ENCODE data around the gene HIPK2.

The HIPK2 gene

GRCh38 chr7:139706837-139707236 is 71.0 kb downstream of the HIPK2 start:
- ATAC-seq, result no peak
- TF ChIP-seq ARNTL (CRISPR knock-in tag; IDR thresholded peaks at IDR 0.05; ENCODE audit: borderline replicate concordance, low read depth) (no peak), GLIS3 (CRISPR knock-in tag; IDR thresholded peaks at IDR 0.05) (no peak), BACH2 (CRISPR knock-in tag; IDR thresholded peaks at IDR 0.05; ENCODE audit: borderline replicate concordance) (no peak), ESRRG (CRISPR knock-in tag; IDR thresholded peaks at IDR 0.05) (no peak), TCF4 (CRISPR knock-in tag; IDR thresholded peaks at IDR 0.05; ENCODE audit: borderline replicate concordance) (no peak), SNAI2 (CRISPR knock-in tag; IDR thresholded peaks at IDR 0.05) (no peak), RARB (CRISPR knock-in tag; IDR thresholded peaks at IDR 0.05) (no peak), ZNF70 (CRISPR knock-in tag; IDR thresholded peaks at IDR 0.05) (no peak), ISL1 (CRISPR knock-in tag; IDR thresholded peaks at IDR 0.05) (no peak), CSDC2 (CRISPR knock-in tag; IDR thresholded peaks at IDR 0.05) (no peak), PPARA (CRISPR knock-in tag; IDR thresholded peaks at IDR 0.05; ENCODE audit: borderline replicate concordance) (no peak)
- TF ChIP-seq, protein P1, sequence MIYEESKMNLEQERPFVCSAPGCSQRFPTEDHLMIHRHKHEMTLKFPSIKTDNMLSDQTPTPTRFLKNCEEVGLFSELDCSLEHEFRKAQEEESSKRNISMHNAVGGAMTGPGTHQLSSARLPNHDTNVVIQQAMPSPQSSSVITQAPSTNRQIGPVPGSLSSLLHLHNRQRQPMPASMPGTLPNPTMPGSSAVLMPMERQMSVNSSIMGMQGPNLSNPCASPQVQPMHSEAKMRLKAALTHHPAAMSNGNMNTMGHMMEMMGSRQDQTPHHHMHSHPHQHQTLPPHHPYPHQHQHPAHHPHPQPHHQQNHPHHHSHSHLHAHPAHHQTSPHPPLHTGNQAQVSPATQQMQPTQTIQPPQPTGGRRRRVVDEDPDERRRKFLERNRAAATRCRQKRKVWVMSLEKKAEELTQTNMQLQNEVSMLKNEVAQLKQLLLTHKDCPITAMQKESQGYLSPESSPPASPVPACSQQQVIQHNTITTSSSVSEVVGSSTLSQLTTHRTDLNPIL (CRISPR knock-in tag; IDR thresholded peaks at IDR 0.05; ENCODE audit: low read depth), result no peak
- TF ChIP-seq, protein P2, sequence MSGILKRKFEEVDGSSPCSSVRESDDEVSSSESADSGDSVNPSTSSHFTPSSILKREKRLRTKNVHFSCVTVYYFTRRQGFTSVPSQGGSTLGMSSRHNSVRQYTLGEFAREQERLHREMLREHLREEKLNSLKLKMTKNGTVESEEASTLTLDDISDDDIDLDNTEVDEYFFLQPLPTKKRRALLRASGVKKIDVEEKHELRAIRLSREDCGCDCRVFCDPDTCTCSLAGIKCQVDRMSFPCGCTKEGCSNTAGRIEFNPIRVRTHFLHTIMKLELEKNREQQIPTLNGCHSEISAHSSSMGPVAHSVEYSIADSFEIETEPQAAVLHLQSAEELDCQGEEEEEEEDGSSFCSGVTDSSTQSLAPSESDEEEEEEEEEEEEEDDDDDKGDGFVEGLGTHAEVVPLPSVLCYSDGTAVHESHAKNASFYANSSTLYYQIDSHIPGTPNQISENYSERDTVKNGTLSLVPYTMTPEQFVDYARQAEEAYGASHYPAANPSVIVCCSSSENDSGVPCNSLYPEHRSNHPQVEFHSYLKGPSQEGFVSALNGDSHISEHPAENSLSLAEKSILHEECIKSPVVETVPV (CRISPR knock-in tag; IDR thresholded peaks at IDR 0.05), result no peak

- TF ChIP-seq CSDC2 (CRISPR knock-in tag; IDR thresholded peaks at IDR 0.05) (no peak), ZFP30 (CRISPR knock-in tag; IDR thresholded peaks at IDR 0.05) (no peak), SNAI2 (CRISPR knock-in tag; IDR thresholded peaks at IDR 0.05) (no peak), TCF4 (CRISPR knock-in tag; IDR thresholded peaks at IDR 0.05; ENCODE audit: borderline replicate concordance) (no peak), PATZ1 (CRISPR knock-in tag; IDR thresholded peaks at IDR 0.05; ENCODE audit: borderline replicate concordance) (no peak), BACH2 (CRISPR knock-in tag; IDR thresholded peaks at IDR 0.05; ENCODE audit: borderline replicate concordance) (no peak)
- TF ChIP-seq, protein P3, sequence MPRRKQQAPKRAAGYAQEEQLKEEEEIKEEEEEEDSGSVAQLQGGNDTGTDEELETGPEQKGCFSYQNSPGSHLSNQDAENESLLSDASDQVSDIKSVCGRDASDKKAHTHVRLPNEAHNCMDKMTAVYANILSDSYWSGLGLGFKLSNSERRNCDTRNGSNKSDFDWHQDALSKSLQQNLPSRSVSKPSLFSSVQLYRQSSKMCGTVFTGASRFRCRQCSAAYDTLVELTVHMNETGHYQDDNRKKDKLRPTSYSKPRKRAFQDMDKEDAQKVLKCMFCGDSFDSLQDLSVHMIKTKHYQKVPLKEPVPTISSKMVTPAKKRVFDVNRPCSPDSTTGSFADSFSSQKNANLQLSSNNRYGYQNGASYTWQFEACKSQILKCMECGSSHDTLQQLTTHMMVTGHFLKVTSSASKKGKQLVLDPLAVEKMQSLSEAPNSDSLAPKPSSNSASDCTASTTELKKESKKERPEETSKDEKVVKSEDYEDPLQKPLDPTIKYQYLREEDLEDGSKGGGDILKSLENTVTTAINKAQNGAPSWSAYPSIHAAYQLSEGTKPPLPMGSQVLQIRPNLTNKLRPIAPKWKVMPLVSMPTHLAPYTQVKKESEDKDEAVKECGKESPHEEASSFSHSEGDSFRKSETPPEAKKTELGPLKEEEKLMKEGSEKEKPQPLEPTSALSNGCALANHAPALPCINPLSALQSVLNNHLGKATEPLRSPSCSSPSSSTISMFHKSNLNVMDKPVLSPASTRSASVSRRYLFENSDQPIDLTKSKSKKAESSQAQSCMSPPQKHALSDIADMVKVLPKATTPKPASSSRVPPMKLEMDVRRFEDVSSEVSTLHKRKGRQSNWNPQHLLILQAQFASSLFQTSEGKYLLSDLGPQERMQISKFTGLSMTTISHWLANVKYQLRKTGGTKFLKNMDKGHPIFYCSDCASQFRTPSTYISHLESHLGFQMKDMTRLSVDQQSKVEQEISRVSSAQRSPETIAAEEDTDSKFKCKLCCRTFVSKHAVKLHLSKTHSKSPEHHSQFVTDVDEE (CRISPR knock-in tag; IDR thresholded peaks at IDR 0.05), result no peak
- ATAC-seq, result no peak
Measured at GRCh38 chr7:139704308-139704879, 73.4 kb downstream of the HIPK2 start.

DNA sequence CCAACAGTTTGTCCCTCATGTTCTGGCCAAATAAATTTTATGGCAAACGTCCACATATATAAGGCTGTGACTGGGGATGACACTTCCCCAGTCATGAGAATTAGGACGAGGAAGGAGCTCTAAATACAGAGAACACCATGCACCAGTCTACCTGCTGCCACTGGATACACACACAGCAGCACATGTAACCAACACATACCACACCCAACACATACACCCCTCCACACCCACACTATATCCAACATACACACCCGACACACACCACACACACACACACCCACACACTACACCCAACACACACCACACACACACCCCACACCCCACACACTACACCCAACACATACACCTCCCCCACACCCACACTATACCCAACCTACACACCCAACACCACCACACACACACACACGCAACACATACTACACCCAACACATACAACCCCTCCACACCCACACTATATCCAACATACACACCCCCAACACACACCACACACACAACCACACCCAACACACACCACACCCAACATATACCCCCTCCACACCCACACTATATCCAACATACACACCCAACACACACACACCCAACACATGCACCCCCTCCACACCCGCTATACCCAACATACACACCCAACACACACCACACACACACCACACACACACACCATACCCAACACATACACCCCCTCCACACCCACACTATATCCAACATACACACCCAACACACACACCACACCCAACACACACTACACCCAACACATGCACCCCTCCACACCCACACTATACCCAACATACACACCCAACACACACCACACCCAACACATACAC is 74.1 kb downstream of the HIPK2 start:
- no peak for TF ChIP-seq TOX (CRISPR knock-in tag; IDR thresholded peaks at IDR 0.05; ENCODE audit: borderline replicate concordance)
- no peak for TF ChIP-seq BACH2 (CRISPR knock-in tag; IDR thresholded peaks at IDR 0.05; ENCODE audit: borderline replicate concordance)
- no peak for TF ChIP-seq ZNF8 (CRISPR knock-in tag; IDR thresholded peaks at IDR 0.05)
- TF ChIP-seq ZC3H10 (CRISPR knock-in tag; IDR thresholded peaks at IDR 0.05), result no peak
- TF ChIP-seq GLIS3 (CRISPR knock-in tag; IDR thresholded peaks at IDR 0.05), result no peak
- TF ChIP-seq SNAI2 (CRISPR knock-in tag; IDR thresholded peaks at IDR 0.05), result no peak
- no peak for TF ChIP-seq ISL1 (CRISPR knock-in tag; IDR thresholded peaks at IDR 0.05)
- TF ChIP-seq ARNTL (CRISPR knock-in tag; IDR thresholded peaks at IDR 0.05; ENCODE audit: borderline replicate concordance, low read depth), result no peak
- no peak for TF ChIP-seq OSR1 (CRISPR knock-in tag; IDR thresholded peaks at IDR 0.05)
- TF ChIP-seq, protein P3 (CRISPR knock-in tag; IDR thresholded peaks at IDR 0.05), result no peak
- TF ChIP-seq ZNF565 (CRISPR knock-in tag; conservative IDR thresholded peaks at IDR 0.05; ENCODE audit: low read depth), result no peak
- no peak for TF ChIP-seq CSDC2 (CRISPR knock-in tag; IDR thresholded peaks at IDR 0.05)
- TF ChIP-seq ESRRG (CRISPR knock-in tag; IDR thresholded peaks at IDR 0.05), result no peak
- no peak for TF ChIP-seq RARB (CRISPR knock-in tag; IDR thresholded peaks at IDR 0.05)
- no peak for TF ChIP-seq ZNF70 (CRISPR knock-in tag; IDR thresholded peaks at IDR 0.05)
- TF ChIP-seq, protein P4, sequence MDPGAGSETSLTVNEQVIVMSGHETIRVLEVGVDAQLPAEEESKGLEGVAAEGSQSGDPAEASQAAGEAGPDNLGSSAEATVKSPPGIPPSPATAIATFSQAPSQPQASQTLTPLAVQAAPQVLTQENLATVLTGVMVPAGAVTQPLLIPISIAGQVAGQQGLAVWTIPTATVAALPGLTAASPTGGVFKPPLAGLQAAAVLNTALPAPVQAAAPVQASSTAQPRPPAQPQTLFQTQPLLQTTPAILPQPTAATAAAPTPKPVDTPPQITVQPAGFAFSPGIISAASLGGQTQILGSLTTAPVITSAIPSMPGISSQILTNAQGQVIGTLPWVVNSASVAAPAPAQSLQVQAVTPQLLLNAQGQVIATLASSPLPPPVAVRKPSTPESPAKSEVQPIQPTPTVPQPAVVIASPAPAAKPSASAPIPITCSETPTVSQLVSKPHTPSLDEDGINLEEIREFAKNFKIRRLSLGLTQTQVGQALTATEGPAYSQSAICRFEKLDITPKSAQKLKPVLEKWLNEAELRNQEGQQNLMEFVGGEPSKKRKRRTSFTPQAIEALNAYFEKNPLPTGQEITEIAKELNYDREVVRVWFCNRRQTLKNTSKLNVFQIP (CRISPR knock-in tag; IDR thresholded peaks at IDR 0.05; ENCODE audit: borderline replicate concordance, low read depth), result no peak
- ATAC-seq, result no peak
